HepG2 (cell line): ENCODE measurements around the gene GLIPR1L1. TPM values are rescaled to one million over a fixed set of nuclear protein-coding genes. Genes with fewer than 3 reads are reported as not detected.

Experiments used
- GMEB1 ChIP-seq: sonication (generic); formaldehyde crosslinking; IDR thresholded peaks from 2 replicates; pipeline ENCODE4 v1.5.1; 2020; ENCODE audit warnings: missing genetic modification reagents, mild to moderate bottlenecking, borderline replicate concordance
- JUND ChIP-seq: sonication (generic); formaldehyde crosslinking; IDR thresholded peaks from 2 replicates; pipeline ENCODE4 v1.8.0; 2022; ENCODE audit warnings: mild to moderate bottlenecking, missing genetic modification reagents
- MTA1 ChIP-seq: sonication (generic); formaldehyde crosslinking; IDR thresholded peaks from 2 replicates; pipeline ENCODE4 v1.4.0; 2020; ENCODE audit warnings: missing genetic modification reagents, mild to moderate bottlenecking, borderline replicate concordance
- NCOA2 ChIP-seq: sonication (generic); formaldehyde crosslinking; IDR thresholded peaks from 2 replicates; pipeline ENCODE4 v1.8.0; 2022; ENCODE audit warnings: inconsistent platforms
- PBX2 ChIP-seq: IDR thresholded peaks from 2 replicates; pipeline ENCODE4 v1.6.1; 2016; ENCODE audit warnings: control low read depth
- PPARG ChIP-seq: conservative IDR thresholded peaks from 2 replicates; pipeline ENCODE4 v1.6.1; 2016; ENCODE audit warnings: missing biosample characterization, missing genetic modification reagents
- PRMT3 ChIP-seq: sonication (generic); formaldehyde crosslinking; IDR thresholded peaks from 2 replicates; pipeline ENCODE4 v1.8.1; 2022; ENCODE audit warnings: low read depth, mild to moderate bottlenecking, moderate library complexity, missing genetic modification reagents, borderline replicate concordance
- RFX3 ChIP-seq: IDR thresholded peaks from 2 replicates; pipeline ENCODE4 v1.6.1; 2016; ENCODE audit warnings: missing biosample characterization, missing genetic modification reagents
- SPEN ChIP-seq: sonication (generic); formaldehyde crosslinking; IDR thresholded peaks from 2 replicates; pipeline ENCODE4 v1.5.1; 2020; ENCODE audit warnings: low read depth, mild to moderate bottlenecking, missing genetic modification reagents
- TARDBP ChIP-seq: sonication (generic); formaldehyde crosslinking; IDR thresholded peaks from 2 replicates; pipeline ENCODE4 v1.8.0; 2022; ENCODE audit warnings: mild to moderate bottlenecking, missing genetic modification reagents
- TFE3 ChIP-seq: IDR thresholded peaks from 2 replicates; pipeline ENCODE4 v1.6.1; 2016
- ZBTB7B ChIP-seq: sonication (generic); formaldehyde crosslinking; IDR thresholded peaks from 2 replicates; pipeline ENCODE4 v1.4.0; 2020; ENCODE audit warnings: missing genetic modification reagents
- ZFAT ChIP-seq: sonication (generic); formaldehyde crosslinking; conservative IDR thresholded peaks from 2 replicates; pipeline ENCODE4 v1.8.1; 2023; ENCODE audit warnings: missing genetic modification reagents, inconsistent platforms
- ZMAT5 ChIP-seq: sonication (generic); formaldehyde crosslinking; IDR thresholded peaks from 2 replicates; pipeline ENCODE4 v1.5.0; 2020; ENCODE audit warnings: mild to moderate bottlenecking, low read depth, missing genetic modification reagents, borderline replicate concordance
- ZMYM2 ChIP-seq: sonication (generic); formaldehyde crosslinking; IDR thresholded peaks from 2 replicates; pipeline ENCODE4 v1.8.0; 2022; ENCODE audit warnings: mild to moderate bottlenecking, missing genetic modification reagents
- ZNF383 ChIP-seq: sonication (generic); formaldehyde crosslinking; IDR thresholded peaks from 2 replicates; pipeline ENCODE4 v1.4.0; 2020; ENCODE audit warnings: missing genetic modification reagents, mild to moderate bottlenecking, borderline replicate concordance
- ZNF543 ChIP-seq: sonication (generic); formaldehyde crosslinking; IDR thresholded peaks from 2 replicates; pipeline ENCODE4 v1.4.0; 2020; ENCODE audit warnings: mild to moderate bottlenecking, missing genetic modification reagents
- ZNF563 ChIP-seq: sonication (generic); formaldehyde crosslinking; IDR thresholded peaks from 2 replicates; pipeline ENCODE4 v1.8.0; 2022; ENCODE audit warnings: mild to moderate bottlenecking, moderate library complexity, missing genetic modification reagents
- ZNF670 ChIP-seq: sonication (generic); formaldehyde crosslinking; IDR thresholded peaks from 2 replicates; pipeline ENCODE4 v1.8.0; 2022; ENCODE audit warnings: mild to moderate bottlenecking, missing genetic modification reagents, borderline replicate concordance
- polyA plus RNA-seq, 8 experiments: library from polyadenylated mRNA; depleted of rRNA in 3 of 8; stranded (reverse) in 7 of 8; unstranded in 1 of 8; fragments of >200 nt; fragmentation: Illumina TruSeq in 4 of 8; extraction: Trizol in 4 of 8; gene quantifications; 2 replicates each; pipeline versions ENCODE4 v1.2.1 to v1.2.3, GENCODE V29; 2011 to 2016; ENCODE audit warnings: low read depth in 4 of 8, missing spikeins in 1 of 8, mixed read lengths in 1 of 8; ENCODE audit not compliant: insufficient read depth in 1 of 8
- total RNA-seq, 5 experiments: library from RNA; depleted of rRNA; stranded (reverse); fragments of >200 nt; fragmentation: Illumina TruSeq; extraction: Trizol; gene quantifications; 2 replicates each; pipeline ENCODE4 v1.2.3, GENCODE V29; 2016; ENCODE audit warnings: low read depth in 1 of 5
- TF ChIP-seq, protein P1 (sequence below): IDR thresholded peaks from 2 replicates; pipeline ENCODE4 v1.6.1; 2016
- TF ChIP-seq, protein P2 (sequence below): sonication (generic); formaldehyde crosslinking; IDR thresholded peaks from 2 replicates; pipeline ENCODE4 v1.4.0; 2020; ENCODE audit warnings: mild to moderate bottlenecking, low read depth, missing genetic modification reagents

The GLIPR1L1 gene
- total and polyA plus RNA-seq, 2 of the 13 experiments (the other 11 are each of a cell fraction or from before 2014, with no cell fraction given): not detected

- TF ChIP-seq ZMAT5 (CRISPR knock-in tag): no peak
- TF ChIP-seq TARDBP (CRISPR knock-in tag): peak; percentile 87
- TF ChIP-seq ZNF543 (CRISPR knock-in tag): 0 out of 2 replicates have a peak, but pooled peaks have one; percentile 43
- no peak for TF ChIP-seq ZFAT (CRISPR knock-in tag)
- peak; percentile 66; the same call in 1 of the 2 replicates for TF ChIP-seq ZBTB7B (CRISPR knock-in tag)
- peak; percentile 79 for TF ChIP-seq RFX3 (CRISPR knock-in tag)
- TF ChIP-seq PRMT3 (CRISPR knock-in tag): no peak
- peak; percentile 62; the same call in 1 of the 2 replicates for TF ChIP-seq MTA1 (CRISPR knock-in tag)
- peak; percentile 47; the same call in 1 of the 2 replicates for TF ChIP-seq NCOA2 (CRISPR knock-in tag)
- peak; percentile 54; the same call in 1 of the 2 replicates for TF ChIP-seq SPEN (CRISPR knock-in tag)
- TF ChIP-seq, protein P1, sequence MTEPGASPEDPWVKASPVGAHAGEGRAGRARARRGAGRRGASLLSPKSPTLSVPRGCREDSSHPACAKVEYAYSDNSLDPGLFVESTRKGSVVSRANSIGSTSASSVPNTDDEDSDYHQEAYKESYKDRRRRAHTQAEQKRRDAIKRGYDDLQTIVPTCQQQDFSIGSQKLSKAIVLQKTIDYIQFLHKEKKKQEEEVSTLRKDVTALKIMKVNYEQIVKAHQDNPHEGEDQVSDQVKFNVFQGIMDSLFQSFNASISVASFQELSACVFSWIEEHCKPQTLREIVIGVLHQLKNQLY: 0 out of 2 replicates have a peak, but pooled peaks have one; percentile 30
- TF ChIP-seq JUND: 0 out of 2 replicates have a peak, but pooled peaks have one; percentile 27
- TF ChIP-seq ZNF383: no peak
- TF ChIP-seq GMEB1 (CRISPR knock-in tag): peak; percentile 50; the same call in 1 of the 2 replicates
- no peak for TF ChIP-seq PBX2
- TF ChIP-seq PPARG (CRISPR knock-in tag): peak; percentile 57
- TF ChIP-seq ZNF670 (CRISPR knock-in tag): peak; percentile 85; the same call in 1 of the 2 replicates
- TF ChIP-seq, protein P2, sequence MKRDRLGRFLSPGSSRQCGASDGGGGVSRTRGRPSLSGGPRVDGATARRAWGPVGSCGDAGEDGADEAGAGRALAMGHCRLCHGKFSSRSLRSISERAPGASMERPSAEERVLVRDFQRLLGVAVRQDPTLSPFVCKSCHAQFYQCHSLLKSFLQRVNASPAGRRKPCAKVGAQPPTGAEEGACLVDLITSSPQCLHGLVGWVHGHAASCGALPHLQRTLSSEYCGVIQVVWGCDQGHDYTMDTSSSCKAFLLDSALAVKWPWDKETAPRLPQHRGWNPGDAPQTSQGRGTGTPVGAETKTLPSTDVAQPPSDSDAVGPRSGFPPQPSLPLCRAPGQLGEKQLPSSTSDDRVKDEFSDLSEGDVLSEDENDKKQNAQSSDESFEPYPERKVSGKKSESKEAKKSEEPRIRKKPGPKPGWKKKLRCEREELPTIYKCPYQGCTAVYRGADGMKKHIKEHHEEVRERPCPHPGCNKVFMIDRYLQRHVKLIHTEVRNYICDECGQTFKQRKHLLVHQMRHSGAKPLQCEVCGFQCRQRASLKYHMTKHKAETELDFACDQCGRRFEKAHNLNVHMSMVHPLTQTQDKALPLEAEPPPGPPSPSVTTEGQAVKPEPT (CRISPR knock-in tag): peak; percentile 41; the same call in 1 of the 2 replicates
- TF ChIP-seq ZNF563 (CRISPR knock-in tag): 0 out of 2 replicates have a peak, but pooled peaks have one; percentile 33
- TF ChIP-seq ZMYM2: peak; percentile 26; the same call in 1 of the 2 replicates
- TF ChIP-seq TFE3 (CRISPR knock-in tag): no peak; the same call in 1 of the 2 replicates
Measured at GRCh38 chr12:75329918-75330826, 4.3 kb upstream of the GLIPR1L1 start, which contains the start of gene CAPS2 (continued).
